ENCODE results near the gene NLRP1. TPM values are rescaled to one million over a fixed set of nuclear protein-coding genes. Genes with fewer than 3 reads are reported as not detected.

The NLRP1 gene
- total and polyA plus RNA-seq, 2 of the 13 experiments (the other 11 are each of a cell fraction or from before 2014, with no cell fraction given): 3.4 to 3.7 TPM

GRCh38 chr17:5486206-5487124 is 97.8 kb downstream of the NLRP1 start, which contains the start of gene MIS12 (continued):
- TF ChIP-seq ZSCAN31 (CRISPR knock-in tag; IDR thresholded peaks at IDR 0.05; ENCODE audit: low read depth) (peak; percentile 73; the same call in 1 of the 2 replicates), ZFYVE20 (CRISPR knock-in tag; IDR thresholded peaks at IDR 0.05; ENCODE audit: borderline replicate concordance, low read depth) (no peak), TBL1XR1 (IDR thresholded peaks at IDR 0.05; ENCODE audit: borderline replicate concordance, low read length, partially characterized antibody) (no peak), KDM4B (CRISPR knock-in tag; IDR thresholded peaks at IDR 0.05) (peak; percentile 73), FUBP1 (CRISPR knock-in tag; IDR thresholded peaks at IDR 0.05; ENCODE audit: borderline replicate concordance) (no peak), TFDP1 (CRISPR knock-in tag; IDR thresholded peaks at IDR 0.05; ENCODE audit: borderline replicate concordance) (peak; percentile 94), ZNF616 (CRISPR knock-in tag; IDR thresholded peaks at IDR 0.05; ENCODE audit: low read depth) (0 out of 2 replicates have a peak, but pooled peaks have one; percentile 55), ARNT (IDR thresholded peaks at IDR 0.05) (no peak), CBX5 (CRISPR knock-in tag; IDR thresholded peaks at IDR 0.05; ENCODE audit: borderline replicate concordance) (peak; percentile 67; the same call in 1 of the 2 replicates), ZNF503 (CRISPR knock-in tag; IDR thresholded peaks at IDR 0.05) (peak; percentile 67), CREB3 (CRISPR knock-in tag; IDR thresholded peaks at IDR 0.05) (peak; percentile 48; the same call in 1 of the 2 replicates), SKIL (CRISPR knock-in tag; IDR thresholded peaks at IDR 0.05; ENCODE audit: borderline replicate concordance) (no peak), ZFP36L1 (CRISPR knock-in tag; IDR thresholded peaks at IDR 0.05) (peak; percentile 91), ZNF446 (CRISPR knock-in tag; IDR thresholded peaks at IDR 0.05) (no peak), ZNF354B (CRISPR knock-in tag; IDR thresholded peaks at IDR 0.05) (no peak), ZNF703 (CRISPR knock-in tag; IDR thresholded peaks at IDR 0.05; ENCODE audit: borderline replicate concordance) (peak; percentile 83), HOXD1 (CRISPR knock-in tag; IDR thresholded peaks at IDR 0.05) (peak; percentile 80; the same call in 1 of the 2 replicates), ZNF891 (CRISPR knock-in tag; IDR thresholded peaks at IDR 0.05) (peak; percentile 51), ZNF577 (CRISPR knock-in tag; IDR thresholded peaks at IDR 0.05; ENCODE audit: borderline replicate concordance, low read depth) (no peak)

All from HepG2 (cell line).